Thyroid gland (tissue), 4 donors: Measurements from ENCODE around the gene OTOP3.

Experiments
- POLR2A ChIP-seq, 2 donors: fragments of 450-650 bp; IDR thresholded peaks; one replicate each; pipeline ENCODE4 v1.6.1; 2017; ENCODE audit warnings: antibody characterized with exemption in 2 of 2, mild to moderate bottlenecking in 2 of 2, moderate library complexity in 1 of 2
- TF ChIP-seq, protein P1 (sequence below), 6 experiments: fragments of 200-600 bp in 3 of 6; fragments of 450-650 bp in 3 of 6; sonication (generic) in 3 of 6; IDR thresholded peaks; one replicate each; pipeline ENCODE4 v1.5.1; 2016 to 2019; ENCODE audit warnings: antibody characterized with exemption in 6 of 6, mild to moderate bottlenecking in 2 of 6, inconsistent platforms in 1 of 6, moderate library complexity in 1 of 6

DNA sequence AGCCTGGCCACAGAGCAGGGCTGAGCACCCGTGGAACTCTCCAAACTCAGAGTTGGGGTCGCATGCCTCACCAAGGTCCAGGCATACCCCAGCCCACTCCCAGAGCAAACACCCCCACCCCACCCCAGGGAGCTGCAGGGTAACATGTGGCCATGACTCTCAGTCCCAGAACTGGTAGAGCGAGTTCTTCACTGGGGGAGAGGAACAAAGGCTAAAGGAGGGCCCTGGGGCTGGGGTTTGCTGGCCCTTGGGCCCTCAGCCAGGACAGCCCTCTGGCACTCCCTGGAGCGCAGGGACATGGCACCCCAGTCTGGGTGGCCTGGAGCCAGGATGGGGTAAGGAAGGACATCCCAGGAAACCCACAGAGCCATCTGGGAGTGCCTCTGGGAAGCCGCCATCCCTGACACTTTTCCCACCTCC, 32.7 kb downstream of the OTOP3 start:
- TF ChIP-seq, protein P1, sequence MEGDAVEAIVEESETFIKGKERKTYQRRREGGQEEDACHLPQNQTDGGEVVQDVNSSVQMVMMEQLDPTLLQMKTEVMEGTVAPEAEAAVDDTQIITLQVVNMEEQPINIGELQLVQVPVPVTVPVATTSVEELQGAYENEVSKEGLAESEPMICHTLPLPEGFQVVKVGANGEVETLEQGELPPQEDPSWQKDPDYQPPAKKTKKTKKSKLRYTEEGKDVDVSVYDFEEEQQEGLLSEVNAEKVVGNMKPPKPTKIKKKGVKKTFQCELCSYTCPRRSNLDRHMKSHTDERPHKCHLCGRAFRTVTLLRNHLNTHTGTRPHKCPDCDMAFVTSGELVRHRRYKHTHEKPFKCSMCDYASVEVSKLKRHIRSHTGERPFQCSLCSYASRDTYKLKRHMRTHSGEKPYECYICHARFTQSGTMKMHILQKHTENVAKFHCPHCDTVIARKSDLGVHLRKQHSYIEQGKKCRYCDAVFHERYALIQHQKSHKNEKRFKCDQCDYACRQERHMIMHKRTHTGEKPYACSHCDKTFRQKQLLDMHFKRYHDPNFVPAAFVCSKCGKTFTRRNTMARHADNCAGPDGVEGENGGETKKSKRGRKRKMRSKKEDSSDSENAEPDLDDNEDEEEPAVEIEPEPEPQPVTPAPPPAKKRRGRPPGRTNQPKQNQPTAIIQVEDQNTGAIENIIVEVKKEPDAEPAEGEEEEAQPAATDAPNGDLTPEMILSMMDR (IDR thresholded peaks at IDR 0.05) = no peak
- no peak for TF ChIP-seq POLR2A (IDR thresholded peaks at IDR 0.05)
